KMS-11 (cell line): ENCODE data around the gene SLC37A1.

Experiments
- H2AFZ ChIP-seq: fragments of 200-600 bp; sonication (generic); 2 replicates; pipeline ENCODE4 v1.6.1; 2016; ENCODE audit warnings: antibody characterized with exemption, mixed run types, low read depth
- H3K27ac ChIP-seq: fragments of 200-600 bp; sonication (generic); 2 replicates; pipeline ENCODE4 v1.6.1; 2016; ENCODE audit warnings: mild to moderate bottlenecking, mixed run types
- H3K27me3 ChIP-seq: fragments of 200-600 bp; sonication (generic); 2 replicates; pipeline ENCODE4 v1.6.1; 2017; ENCODE audit warnings: mild to moderate bottlenecking, low read depth, mixed run types, moderate library complexity; ENCODE audit not compliant: insufficient read depth
- H3K36me3 ChIP-seq: fragments of 200-600 bp; sonication (generic); 2 replicates; pipeline ENCODE4 v1.6.1; 2017; ENCODE audit warnings: mild to moderate bottlenecking, mixed run types; ENCODE audit not compliant: insufficient read depth
- H3K4me1 ChIP-seq: fragments of 200-600 bp; sonication (generic); 2 replicates; pipeline ENCODE4 v1.6.1; 2016; ENCODE audit warnings: mild to moderate bottlenecking, low read depth, mixed run types; ENCODE audit not compliant: poor library complexity, severe bottlenecking
- H3K4me2 ChIP-seq: fragments of 200-600 bp; sonication (generic); 2 replicates; pipeline ENCODE4 v1.7.0; 2016; ENCODE audit warnings: mild to moderate bottlenecking, mixed run types
- H3K4me3 ChIP-seq: fragments of 200-600 bp; sonication (generic); IDR thresholded peaks from 2 replicates; pipeline ENCODE4 v1.6.1; 2017; ENCODE audit warnings: low read depth, low read length, mixed read lengths; ENCODE audit not compliant: insufficient read depth
- H3K79me2 ChIP-seq: fragments of 200-600 bp; sonication (generic); 2 replicates; pipeline ENCODE4 v1.6.1; 2016; ENCODE audit warnings: low read depth, mixed run types; ENCODE audit not compliant: insufficient read depth
- H3K9ac ChIP-seq: fragments of 200-600 bp; sonication (generic); 2 replicates; pipeline ENCODE4 v1.6.1; 2016; ENCODE audit warnings: mild to moderate bottlenecking, mixed run types
- H4K20me1 ChIP-seq: fragments of 200-600 bp; sonication (generic); 2 replicates; pipeline ENCODE4 v1.6.1; 2016; ENCODE audit warnings: mild to moderate bottlenecking, mixed run types; ENCODE audit not compliant: insufficient read depth
- TF ChIP-seq, protein P1 (sequence below): fragments of 200-600 bp; sonication (generic); conservative IDR thresholded peaks from 2 replicates; pipeline ENCODE4 v1.6.1; 2017; ENCODE audit warnings: low read depth, mild to moderate bottlenecking, antibody characterized with exemption, low read length, moderate library complexity, mixed read lengths

Gene SLC37A1

GRCh38 chr21:42564561-42564971 lies 50.9 kb downstream of the SLC37A1 start:
- no peak overlapping the region for H3K27ac ChIP-seq
- H3K27me3 ChIP-seq: no peaks in the 10 kb centered on the region
- no peak overlapping the region for H3K9ac ChIP-seq
- H3K79me2 ChIP-seq: no peaks in the 10 kb centered on the region
- no peak overlapping the region for H3K4me3 ChIP-seq
- H3K4me2 ChIP-seq: no peak overlapping the region
- TF ChIP-seq, protein P1, sequence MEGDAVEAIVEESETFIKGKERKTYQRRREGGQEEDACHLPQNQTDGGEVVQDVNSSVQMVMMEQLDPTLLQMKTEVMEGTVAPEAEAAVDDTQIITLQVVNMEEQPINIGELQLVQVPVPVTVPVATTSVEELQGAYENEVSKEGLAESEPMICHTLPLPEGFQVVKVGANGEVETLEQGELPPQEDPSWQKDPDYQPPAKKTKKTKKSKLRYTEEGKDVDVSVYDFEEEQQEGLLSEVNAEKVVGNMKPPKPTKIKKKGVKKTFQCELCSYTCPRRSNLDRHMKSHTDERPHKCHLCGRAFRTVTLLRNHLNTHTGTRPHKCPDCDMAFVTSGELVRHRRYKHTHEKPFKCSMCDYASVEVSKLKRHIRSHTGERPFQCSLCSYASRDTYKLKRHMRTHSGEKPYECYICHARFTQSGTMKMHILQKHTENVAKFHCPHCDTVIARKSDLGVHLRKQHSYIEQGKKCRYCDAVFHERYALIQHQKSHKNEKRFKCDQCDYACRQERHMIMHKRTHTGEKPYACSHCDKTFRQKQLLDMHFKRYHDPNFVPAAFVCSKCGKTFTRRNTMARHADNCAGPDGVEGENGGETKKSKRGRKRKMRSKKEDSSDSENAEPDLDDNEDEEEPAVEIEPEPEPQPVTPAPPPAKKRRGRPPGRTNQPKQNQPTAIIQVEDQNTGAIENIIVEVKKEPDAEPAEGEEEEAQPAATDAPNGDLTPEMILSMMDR: no peak
- H2AFZ ChIP-seq: no peak overlapping the region
- H3K4me1 ChIP-seq: no peaks in the 10 kb centered on the region
- H4K20me1 ChIP-seq: no peaks in the 10 kb centered on the region
- H3K36me3 ChIP-seq: no peaks in the 10 kb centered on the region

- no peaks in the 10 kb centered on the region for H3K4me1 ChIP-seq
- H3K4me3 ChIP-seq: no peak overlapping the region
- TF ChIP-seq, protein P1: no peak
- H3K36me3 ChIP-seq: no peaks in the 10 kb centered on the region
- no peaks in the 10 kb centered on the region for H3K79me2 ChIP-seq
- no peaks in the 10 kb centered on the region for H4K20me1 ChIP-seq
- H3K4me2 ChIP-seq: no peak overlapping the region
- no peaks in the 10 kb centered on the region for H3K27me3 ChIP-seq
- H3K27ac ChIP-seq: no peak overlapping the region
- no peak overlapping the region for H3K9ac ChIP-seq
- no peak overlapping the region for H2AFZ ChIP-seq
These were observed 51.7 kb downstream of the SLC37A1 start for GRCh38 chr21:42565206-42565810.

DNA sequence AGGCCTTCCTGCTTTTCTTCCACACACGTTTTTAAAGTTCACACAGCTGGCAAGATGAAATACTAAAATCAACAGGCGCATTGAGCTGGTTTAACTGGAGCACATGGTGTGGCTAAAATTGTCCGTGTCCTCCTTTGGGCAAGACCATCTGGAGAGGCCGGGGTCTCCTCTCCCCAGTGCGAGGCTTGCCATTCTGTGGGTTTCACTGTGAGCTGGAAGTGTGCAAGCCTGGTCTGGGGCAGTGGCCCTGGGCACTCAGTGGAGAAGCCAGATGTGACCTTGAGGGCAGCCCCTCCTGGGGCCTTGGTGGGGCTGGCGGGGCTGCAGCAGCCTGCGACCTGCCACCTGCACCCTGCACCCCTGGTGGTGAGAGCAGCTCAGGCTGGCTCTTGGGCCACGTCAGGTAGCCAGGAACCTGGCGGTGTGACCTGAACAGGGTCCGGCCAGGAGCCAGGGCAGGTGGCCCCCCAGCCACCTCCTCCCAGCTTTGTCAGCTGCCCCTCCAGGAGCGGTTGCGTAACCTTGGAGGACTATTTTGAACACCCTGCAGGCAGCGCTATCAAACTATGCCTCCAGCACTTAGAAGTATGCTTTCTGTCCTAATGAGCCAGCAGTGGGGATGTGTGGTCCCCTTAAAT lies 52.4 kb downstream of the SLC37A1 start:
- Histone ChIP-seq H4K20me1 (no peaks in the 10 kb centered on the region), H3K79me2 (no peaks in the 10 kb centered on the region), H3K4me1 (no peaks in the 10 kb centered on the region), H3K4me2 (no peak overlapping the region), H3K9ac (no peak overlapping the region), H3K27ac (no peak overlapping the region), H3K36me3 (no peaks in the 10 kb centered on the region), H3K27me3 (no peaks in the 10 kb centered on the region), H2AFZ (no peak overlapping the region), H3K4me3 (no peak overlapping the region)
- TF ChIP-seq, protein P1: no peak

GRCh38 chr21:42566524-42567213 lies 53.0 kb downstream of the SLC37A1 start:
- H2AFZ ChIP-seq: no peak overlapping the region
- no peak overlapping the region for H3K4me3 ChIP-seq
- no peaks in the 10 kb centered on the region for H3K79me2 ChIP-seq
- no peaks in the 10 kb centered on the region for H3K4me1 ChIP-seq
- no peaks in the 10 kb centered on the region for H4K20me1 ChIP-seq
- no peaks in the 10 kb centered on the region for H3K27me3 ChIP-seq
- H3K27ac ChIP-seq: no peak overlapping the region
- TF ChIP-seq, protein P1: no peak
- no peak overlapping the region for H3K9ac ChIP-seq
- H3K36me3 ChIP-seq: no peaks in the 10 kb centered on the region
- H3K4me2 ChIP-seq: no peak overlapping the region
